A549 treated with Hydrocortisone at 1 μM for 4 hours (cell line): ENCODE measurements around the gene CCNI. TPM values are rescaled to one million over a fixed set of nuclear protein-coding genes. Genes with fewer than 3 reads are reported as not detected.

Experiments
- total RNA-seq: library from RNA; stranded (reverse); fragments of 200-300 nt; extraction: Qiagen RNA extraction; gene quantifications from 5 replicates; pipeline ENCODE4 v1.2.3, GENCODE V29; 2022

The CCNI gene, protein sequence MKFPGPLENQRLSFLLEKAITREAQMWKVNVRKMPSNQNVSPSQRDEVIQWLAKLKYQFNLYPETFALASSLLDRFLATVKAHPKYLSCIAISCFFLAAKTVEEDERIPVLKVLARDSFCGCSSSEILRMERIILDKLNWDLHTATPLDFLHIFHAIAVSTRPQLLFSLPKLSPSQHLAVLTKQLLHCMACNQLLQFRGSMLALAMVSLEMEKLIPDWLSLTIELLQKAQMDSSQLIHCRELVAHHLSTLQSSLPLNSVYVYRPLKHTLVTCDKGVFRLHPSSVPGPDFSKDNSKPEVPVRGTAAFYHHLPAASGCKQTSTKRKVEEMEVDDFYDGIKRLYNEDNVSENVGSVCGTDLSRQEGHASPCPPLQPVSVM
- 57.0 to 76.5 TPM (median 64.3 TPM) in 5 replicates for total RNA-seq

DNA sequence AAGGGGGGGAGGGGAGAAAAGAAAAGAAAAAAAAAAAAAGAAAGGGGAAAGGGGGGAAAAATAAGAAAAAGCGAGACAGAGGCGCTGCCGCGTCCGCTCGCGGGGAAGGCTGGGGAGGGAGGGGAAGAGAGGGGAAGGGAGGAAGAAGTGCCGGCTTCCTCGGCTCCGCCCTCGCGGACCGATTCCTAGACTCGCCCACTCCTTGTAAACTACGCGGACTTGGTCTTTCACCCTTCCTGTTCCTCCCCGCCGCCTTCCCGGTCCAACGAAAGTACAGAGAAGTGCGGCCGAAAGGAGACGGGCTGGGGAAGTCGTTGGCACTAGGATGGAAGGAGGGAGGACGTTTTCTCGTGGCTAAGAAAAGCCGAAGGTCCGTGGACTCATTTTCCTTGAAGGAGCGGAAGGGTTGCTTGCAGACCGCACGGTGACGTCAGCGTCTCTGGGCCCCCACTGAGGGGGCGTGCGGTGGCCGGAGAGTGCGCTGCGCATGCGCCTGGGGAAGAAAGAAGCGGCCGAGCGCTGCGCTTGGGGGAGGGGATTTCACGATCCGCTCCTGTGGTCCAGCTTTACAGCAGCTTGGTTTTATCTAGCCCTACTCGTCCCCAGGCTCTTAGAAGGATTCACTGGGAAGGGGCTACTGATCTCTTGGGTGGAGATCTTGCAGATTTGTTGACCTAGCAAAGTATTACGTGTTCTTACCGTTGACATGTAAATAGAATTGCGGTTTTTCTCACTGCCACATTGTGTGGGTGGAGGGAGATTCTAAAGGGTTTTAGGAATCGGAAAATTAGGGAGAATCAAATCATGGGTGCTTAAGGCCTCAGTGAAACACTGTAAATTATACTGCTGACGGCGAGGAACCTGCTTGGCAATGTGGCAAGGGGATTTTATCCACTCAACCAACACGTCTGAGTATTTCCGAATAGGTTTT, at the start of gene CCNI:
Gene CCNI (minus strand): TSS at position 121 of the 931 bp plus-strand sequence. CDS start 9,627 bp downstream, outside the sequence.

Other genes starting within 250 kb of the CCNI start
- 0.05 to 0.07 TPM (median 0.05 TPM) in 3 of 5 replicates, not detected in the others for gene SOWAHB, start 177.8 kb downstream of the CCNI start, total RNA-seq
- gene SEPTIN11, start 126.2 kb downstream of the CCNI start, total RNA-seq, result 27.8 to 56.4 TPM (median 37.6 TPM) in 5 replicates
- 3.4 to 5.9 TPM (median 4.6 TPM) in 5 replicates for gene CCNG2, start 81.2 kb upstream of the CCNI start, total RNA-seq